Midbrain (tissue), 1 donor: ENCODE data around the gene RASEF.

ENCODE experiments used
- DNase-seq: peaks from one replicate; lab custom pipeline; 2025; lab: John Stamatoyannopoulos, UW

The RASEF gene

DNA sequence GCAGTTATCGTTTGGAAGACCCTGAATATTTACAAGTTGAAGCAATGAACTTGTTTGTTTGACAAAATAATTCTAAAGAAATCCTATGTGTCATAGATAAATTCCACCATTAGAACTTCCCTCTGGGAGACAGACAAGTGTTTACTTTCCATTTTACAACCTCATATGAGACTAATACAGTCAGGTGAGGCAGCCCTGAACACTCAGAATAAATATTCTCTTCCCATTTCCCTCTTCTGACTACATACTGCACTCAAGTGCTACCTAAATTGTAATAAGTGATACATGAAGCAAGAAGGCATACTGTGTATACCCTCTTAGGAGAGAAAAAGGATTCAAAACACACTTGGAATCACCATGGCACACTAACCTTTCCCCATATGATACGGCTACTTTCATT lies 6.8 kb downstream of the RASEF start:
- DNase-seq: no peak

DNA sequence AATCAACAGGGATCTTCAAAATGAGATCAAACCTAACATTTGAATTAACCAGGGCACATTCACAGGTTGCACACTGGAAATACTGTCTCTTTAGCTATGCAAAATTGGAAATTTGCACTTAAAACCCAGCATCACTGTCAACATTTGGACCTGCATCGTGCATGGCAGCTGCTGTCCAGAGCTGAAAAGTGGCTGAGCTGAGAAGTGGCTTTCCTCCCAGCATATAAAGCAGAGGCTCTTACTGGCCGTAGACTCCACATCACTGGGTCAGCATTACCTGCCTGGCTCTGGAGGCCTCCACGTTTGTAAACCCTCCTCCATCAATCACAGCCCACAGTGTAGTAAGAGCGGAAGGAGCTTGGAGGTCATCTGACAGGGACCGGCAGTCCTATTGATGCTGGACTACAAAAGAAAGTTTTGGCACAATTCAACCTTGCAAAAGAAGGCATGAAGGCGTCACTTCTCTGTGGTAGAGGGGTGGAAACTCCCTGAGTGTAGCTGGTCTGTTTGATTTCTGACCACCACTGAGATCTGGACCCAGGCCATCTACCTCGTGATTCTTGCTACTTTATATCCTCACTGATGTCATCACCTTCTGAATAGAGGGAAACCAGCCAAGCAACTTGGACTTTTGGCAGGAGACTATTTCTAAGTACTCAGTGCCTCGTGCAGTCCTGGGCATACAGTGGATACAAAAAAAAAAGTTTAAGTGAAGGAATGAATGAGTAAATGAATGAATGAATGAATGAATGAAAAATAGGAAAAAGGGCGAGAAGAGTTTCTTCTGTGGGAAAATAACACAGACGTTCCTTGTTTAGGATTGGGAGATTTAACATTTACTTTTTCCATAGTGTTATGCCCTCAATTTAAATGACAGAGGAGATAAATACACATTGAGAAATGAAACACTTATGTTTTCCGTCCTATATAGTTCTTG lies 14.8 kb downstream of the RASEF start:
- no peak for DNase-seq

DNA sequence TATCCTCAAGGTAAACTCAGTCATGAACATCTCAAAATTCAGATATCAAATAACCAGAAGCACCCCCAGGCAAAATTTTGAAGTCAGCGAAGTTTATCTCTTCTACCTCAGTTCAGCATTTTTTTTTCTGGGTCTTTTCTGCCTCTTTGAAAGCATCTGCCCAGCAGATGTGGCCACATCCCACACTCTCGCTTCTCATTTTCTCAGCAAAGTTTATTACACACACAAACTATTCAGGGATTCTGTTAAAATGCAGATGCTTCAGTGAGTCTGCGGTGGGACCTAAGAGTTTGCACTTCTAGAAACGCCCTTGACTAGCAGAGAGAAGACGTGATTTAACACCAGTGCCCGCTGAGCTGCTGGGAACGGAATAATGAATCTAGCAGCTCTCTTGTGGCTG lies 19.3 kb downstream of the RASEF start:
- DNase-seq: no peak

DNA sequence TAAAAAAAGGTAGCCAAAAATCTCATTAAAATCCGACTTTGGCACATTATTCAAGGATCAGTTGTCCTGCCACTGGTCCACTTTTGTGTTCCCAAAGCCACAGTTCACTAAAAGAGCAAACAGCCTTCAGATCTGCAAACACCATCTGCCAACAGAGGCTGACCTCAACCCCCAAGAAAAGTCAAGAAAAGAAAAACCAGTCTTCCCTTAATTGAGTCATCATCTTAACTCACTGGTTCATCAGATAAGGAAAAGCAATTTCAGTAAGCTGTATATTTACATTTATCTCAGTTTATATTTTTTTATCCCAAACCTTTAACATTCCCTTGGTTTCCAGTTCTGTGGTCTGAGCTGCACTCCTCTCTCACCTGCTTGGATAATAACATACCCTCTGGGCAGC lies 21.2 kb downstream of the RASEF start:
- DNase-seq: no peak

DNA sequence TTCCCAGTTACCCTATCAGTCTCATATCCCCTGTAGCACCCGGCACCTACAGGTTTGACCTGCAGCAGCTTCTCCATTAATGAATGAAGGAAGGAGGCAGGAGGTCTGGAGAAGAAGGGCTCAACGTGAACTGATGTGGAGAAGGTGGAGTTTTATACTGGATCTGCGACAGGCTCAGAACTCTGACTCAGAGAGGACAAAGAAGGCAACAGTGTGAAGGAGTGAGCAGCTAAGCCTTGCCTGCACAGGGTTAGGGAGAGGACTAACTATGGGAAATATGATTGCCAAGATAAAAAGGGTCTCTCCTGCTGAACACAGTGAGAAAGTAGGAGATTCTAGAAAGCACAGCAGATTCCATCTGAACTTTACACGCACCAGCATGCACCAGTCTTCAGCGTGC lies 23.6 kb downstream of the RASEF start:
- DNase-seq: no peak

DNA sequence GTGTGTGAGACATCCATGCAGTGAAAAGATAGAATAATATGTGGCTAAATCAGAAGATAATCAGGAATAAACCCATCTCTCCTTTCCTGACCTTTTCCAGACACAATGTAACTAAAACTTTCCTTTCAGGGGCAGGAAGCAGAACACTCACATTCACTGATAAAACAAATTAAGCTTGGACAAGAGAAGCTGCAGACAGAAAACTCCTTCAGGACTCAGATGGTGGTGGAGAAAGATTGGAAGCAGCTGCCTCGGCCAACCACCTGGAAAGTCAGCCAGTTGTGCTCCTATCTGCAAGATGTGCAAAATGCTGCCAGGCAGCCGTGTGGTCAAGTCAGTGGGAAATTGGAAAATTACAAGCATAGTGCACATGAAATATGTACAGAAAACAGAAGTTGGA lies 26.9 kb downstream of the RASEF start:
- no peak for DNase-seq

DNA sequence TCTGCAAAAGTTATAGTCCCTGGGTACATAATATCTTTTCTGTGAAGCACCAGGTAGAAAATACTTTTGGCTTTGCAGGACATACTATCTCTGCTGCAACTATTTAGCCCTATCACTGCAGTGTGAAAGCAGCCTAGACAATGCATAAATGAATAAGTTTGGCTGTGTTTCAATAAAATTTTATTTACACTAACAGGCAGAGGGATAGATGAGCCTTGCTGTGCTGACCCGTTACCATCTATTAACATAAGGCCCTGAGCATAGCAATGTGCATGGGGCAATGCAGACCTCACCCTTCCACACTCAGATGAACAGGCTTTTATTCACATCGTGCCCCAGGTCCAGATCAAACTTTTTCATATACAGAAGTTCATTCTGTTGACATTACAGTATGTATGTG lies 27.8 kb downstream of the RASEF start:
- no peak for DNase-seq

DNA sequence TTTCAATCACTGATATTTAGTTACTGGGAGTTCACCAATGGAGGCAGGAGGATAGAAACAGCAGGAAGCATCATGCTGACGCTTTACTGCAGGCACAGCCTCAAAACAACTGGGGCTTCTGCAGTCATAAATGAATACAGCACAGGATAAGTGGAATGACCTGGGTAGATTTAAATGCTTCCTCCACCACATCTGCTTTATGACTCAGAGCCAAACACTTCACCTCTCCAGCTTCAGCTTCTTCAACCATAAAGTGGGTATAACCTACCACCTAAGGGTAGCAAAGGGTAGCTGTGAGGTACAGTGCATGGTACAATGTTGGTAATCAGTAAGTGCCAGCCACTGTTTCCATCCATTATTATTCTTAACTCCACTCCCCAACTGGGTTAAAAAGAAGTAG lies 28.4 kb downstream of the RASEF start:
- no peak for DNase-seq

DNA sequence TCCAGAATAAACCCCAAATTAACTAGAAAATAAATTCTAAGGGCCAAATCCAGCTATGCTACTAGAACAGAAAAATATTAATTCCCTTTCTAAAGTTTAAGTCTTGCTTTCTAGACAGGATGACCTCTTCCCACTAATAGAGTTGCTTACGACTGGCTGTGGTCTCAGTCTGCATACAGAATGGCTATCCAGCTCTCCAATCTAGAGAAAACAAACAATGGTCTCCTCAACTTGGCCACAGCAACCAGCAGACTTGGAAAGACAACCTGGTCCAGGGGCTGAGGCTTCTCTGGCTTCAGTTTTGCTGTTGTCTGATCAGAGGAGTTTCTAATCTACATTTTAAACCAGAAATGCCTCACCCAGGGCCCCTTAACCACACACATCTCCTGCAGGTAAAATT lies 28.9 kb downstream of the RASEF start:
- no peak for DNase-seq

DNA sequence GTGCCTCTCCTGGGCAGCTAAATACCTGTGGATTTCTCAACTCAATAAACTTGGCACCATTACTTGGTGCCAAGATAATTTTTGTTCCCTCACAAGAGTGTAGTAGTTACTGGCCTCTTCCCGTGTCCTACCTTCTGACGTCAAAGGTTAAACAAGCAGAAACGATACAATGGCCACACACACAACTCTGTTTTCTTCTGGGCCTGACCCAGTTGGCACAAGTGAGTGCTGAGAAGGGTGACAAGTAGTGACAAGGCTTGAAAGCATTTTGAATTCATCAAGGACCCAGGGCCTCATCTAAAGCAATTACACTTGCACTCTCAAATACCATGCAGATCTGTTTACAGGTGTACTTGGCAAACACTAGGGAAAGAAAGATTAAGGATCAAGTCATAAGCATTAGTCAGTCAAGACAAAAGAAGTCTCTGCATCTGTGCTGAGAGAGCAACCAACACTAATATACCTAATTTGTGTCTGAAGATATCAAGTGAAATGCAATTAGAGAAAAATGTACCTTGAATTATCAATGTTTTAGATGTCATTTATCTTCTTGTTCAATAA lies 30.8 kb downstream of the RASEF start:
- no peak for DNase-seq

DNA sequence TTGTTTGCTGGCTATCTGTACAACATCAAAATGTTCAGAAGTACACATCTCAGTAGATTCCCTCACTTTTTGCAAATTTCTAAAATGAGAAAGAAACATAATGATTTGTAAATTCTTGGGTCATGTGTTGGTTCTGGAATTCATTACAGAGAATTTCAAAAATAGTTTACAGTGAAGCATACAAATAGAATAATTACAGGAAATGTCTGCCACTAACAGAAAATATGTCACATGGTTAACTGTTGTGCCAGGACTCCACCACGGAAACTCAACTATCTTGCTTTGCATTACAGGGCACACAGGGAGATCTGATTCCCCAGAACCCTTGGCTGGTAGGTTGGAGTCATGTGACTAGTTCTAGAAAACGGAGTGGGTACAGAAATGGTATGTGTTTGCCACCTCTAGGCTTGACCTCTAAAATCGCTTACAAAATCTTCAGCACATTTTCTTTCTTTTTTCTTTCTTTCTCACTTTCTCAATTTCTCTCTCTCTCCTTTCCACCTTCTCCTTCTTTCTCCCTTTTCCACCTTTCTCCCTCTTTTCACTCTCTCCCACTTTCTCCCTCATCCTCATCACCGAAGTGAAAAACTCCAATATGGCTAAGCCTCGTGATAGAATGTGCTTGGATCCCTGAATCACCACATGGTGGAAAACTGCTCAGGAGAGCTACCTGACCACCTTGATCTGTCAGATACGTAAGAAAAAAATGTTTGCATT lies 32.4 kb downstream of the RASEF start:
- no peak for DNase-seq

DNA sequence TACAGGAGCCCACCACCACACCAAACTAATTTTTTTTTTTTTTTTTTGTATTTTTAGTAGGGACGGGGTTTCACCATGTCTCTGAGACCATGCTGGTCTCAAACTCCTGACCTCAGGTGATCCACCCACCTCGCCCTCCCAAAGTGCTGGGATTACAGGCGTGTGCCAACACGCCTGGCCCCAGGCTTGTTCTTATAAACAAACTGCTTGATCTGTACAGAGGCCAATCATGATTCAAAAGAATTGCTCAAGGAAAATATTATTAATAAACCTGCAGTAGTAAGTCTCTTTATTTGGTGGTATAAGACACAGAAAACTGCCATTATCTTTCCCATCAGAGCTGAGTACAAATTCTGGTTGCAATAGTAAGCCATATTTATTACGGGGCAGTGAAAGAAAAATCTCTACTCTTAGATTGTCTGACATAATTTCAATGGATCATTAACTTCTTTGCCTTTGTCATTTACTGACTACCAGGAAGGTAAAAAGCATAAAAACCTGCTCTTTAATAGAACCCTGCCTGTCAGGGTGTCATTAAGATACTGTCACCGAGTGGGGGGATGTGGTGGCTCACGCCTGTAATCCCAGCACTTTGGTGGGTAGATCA lies 33.3 kb downstream of the RASEF start:
- no peak for DNase-seq

DNA sequence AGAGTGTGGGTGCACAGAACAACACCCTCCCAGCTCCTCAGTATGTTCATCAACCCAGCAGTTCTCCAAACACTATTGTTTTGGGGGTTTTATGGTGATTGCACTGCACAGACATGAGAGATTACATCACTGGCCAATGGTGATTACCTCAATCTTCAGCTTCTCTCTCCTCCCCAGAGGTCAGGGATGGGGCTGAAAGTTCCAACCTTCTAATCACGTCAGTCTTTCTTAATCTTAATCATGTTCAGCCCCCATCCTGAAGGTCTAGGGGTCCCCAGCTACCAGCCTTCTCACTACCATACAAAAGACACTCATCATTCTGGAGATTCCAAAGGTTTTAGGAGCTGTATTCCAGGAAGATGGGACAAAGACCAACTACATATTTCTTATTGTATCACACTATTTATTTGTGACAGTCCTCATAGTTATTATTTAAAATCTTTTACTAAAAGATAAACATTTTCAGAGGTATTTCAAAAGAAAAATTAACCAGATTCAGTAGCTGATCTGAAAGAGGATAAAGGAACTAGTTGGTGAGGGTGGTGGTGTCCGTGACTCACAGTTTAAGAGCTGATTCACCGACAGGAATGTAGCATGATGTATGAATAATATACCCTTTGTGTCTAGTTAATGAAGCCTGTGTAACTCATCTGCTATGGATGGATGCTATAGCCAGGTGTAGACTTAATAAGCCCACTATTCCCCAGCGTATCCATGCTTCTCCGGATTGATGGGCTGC lies 35.6 kb downstream of the RASEF start:
- DNase-seq: no peak

DNA sequence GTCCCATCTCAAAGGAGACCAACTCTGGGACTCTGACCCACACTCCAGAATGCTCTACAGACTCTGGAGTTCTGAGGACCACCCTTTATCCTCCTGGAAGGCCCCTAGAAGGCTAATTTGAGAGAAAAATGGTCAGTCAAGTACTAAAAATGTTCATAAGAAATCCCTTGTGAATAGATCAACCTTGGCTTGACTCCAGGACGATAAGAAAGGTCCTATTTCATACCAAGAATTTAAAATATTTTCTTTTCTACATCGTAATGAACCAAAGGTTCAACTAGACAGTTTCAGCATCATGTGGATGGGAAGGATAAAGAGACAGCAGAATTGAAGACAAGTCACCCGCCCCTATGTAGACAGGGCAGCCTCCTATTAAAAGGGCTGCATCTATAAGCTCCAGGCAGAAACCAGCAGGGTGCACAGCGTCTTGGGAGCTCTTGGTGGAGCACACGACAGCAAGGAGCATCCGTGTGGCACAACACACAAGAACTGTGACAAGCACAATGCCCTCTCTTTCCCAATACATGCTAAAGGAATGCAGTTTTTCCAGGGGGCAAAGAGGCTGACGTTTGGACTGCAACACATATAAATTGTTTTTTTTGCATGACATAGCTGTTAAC lies 38.3 kb downstream of the RASEF start:
- DNase-seq: no peak

DNA sequence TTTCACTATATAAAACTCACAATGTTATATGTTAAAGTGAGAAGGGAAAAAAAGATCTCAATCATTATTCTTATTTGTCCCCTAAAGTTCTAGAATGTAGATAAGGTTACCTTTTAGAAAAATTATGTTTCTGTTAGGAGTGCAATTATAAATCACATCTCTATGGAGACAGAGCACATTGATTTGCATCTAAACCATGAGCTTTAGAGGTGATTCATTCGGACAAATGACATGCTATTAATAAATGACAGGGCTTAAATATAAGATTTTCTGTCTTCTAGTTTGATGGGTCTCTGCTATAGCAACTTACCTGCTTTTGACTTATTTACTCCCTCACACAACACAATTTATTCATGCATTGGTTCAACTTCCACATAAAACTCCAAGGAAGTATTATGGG lies 39.8 kb downstream of the RASEF start:
- DNase-seq: no peak

DNA sequence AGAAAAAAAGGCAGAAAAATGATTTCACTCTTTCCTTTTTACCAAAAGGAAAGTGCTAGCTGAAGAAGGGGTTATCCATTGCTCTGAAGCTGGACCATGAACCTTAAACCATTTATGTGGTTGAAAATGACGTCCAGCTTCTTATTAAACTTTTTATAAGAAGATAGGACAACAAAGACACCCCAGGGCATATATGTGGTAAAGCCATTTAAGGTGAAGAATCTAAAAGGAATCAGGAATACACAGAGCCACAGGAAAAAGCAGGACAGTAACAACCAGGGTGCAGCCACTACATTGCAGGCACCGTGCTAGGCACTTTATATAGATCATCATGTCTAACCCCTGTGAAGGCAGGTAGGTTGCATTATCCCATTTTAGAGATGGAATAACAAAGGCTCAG lies 42.1 kb downstream of the RASEF start:
- DNase-seq: no peak

DNA sequence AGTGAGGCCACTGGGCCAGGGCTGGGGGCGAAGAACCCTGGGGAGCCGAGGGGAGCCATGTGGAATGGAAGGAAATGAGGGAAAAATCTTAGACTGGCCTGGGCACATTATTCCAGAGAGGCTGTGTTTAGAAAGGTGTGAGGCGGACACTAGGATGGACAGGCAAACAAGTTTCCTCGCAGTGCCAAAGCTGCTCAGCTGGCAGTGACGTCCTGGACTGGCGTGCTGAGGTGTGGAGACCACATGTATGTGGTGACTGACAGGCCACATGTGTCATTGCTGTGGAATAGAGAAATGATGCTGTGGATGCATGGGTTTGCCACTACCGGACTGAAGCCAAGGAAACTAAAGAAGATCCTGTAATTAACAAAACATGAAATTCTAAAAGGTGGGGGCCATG lies 42.6 kb downstream of the RASEF start:
- no peak for DNase-seq

DNA sequence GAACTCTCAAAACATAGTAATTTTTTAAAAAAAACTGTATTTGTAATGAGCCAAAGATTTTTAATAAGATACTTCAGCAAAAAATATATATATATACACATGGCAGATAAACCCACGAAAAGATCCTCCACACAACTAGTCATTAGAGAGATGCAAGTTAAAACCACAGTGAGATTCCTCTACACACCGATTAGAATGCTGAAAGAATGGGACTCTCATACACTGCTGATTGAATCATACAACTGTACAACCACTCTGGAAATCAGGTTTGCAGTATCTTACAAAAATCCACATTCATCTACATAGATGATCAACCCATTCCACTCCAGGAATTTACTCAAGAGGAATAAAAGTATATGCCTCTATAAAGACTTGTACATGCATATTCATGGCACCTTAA lies 43.7 kb downstream of the RASEF start:
- DNase-seq: no peak

DNA sequence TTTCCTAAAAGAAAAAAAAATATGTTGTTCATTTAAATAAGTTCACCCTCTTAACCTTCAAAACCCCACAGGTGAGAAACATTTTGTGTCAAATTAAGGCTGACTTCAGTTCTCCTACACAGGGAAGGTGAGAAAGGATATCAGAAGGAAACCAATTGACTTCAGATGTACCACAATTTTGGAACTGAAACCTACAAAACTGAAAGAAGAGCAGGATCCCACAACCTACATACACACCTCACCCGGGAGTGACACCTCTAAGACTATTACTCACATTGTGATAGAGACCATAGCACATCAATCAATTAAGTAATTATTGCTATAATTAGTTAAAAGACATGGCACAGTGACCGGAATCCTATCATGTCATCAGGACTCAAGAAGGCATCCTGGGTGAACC lies 47.0 kb downstream of the RASEF start:
- no peak for DNase-seq

DNA sequence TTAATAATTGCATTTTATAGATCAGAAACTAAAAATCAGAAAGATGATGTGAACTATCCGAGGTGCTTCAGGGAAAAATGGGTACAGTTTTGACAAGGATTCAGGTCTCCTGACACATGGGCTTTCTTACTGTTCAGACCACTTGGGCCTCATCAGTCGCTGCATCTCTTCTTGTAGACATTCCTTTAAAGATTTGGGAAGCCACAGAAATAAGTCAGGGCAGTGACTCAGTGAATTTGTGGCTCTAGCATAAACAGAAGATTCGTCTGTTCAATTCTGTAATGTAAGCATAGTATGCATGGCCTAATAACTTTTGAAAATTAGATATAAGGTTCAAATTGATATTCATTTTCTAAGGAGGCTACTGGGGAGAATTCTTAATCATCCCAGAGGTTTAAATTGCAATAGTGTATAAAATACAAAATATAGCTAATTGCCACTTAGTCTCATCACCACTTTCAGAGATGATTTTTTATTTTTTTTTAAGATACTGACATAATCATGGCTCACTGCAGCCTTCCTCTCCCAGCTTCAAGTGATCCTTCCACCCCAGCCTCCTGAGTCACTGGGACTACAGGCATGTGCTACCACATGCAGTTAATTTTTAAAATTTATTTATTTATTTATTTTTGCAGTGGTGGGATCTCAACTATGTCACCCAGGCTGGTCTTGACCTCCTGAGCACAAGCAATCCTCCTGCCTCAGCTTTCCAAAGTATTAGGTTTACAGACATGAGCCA lies 48.9 kb downstream of the RASEF start:
- no peak for DNase-seq
